ENCODE measurements around the gene ASCL5.

The ASCL5 gene

GRCh38 chr1:201134405-201134804 lies 7.4 kb upstream of the ASCL5 start:
- FAIRE-seq = no peak

GRCh38 chr1:201131398-201131797 lies 4.4 kb upstream of the ASCL5 start:
- no peak for FAIRE-seq

DNA sequence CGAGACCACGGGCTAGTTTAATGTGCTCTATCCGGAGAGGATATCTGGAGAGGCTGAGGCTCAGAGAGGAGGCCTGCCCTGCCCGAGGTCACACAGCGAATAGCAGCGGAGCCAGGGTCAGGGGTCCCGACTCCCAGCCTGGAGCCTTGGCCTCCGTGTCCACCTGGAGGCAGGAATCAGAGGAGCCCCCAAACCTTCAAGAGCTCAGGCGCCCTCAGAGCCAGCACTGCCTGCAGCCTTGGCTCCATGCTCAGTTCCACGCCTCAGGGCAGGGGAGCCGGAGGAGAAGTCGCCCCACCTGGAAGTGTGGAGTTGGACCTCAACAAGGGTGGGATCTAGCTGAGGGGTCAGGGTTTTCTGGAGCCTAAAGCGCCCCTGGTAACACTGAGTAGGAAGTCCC lies 2.0 kb upstream of the ASCL5 start:
- FAIRE-seq = no peak

GRCh38 chr1:201128476-201128875 lies 1.5 kb upstream of the ASCL5 start:
- no peak for FAIRE-seq

DNA sequence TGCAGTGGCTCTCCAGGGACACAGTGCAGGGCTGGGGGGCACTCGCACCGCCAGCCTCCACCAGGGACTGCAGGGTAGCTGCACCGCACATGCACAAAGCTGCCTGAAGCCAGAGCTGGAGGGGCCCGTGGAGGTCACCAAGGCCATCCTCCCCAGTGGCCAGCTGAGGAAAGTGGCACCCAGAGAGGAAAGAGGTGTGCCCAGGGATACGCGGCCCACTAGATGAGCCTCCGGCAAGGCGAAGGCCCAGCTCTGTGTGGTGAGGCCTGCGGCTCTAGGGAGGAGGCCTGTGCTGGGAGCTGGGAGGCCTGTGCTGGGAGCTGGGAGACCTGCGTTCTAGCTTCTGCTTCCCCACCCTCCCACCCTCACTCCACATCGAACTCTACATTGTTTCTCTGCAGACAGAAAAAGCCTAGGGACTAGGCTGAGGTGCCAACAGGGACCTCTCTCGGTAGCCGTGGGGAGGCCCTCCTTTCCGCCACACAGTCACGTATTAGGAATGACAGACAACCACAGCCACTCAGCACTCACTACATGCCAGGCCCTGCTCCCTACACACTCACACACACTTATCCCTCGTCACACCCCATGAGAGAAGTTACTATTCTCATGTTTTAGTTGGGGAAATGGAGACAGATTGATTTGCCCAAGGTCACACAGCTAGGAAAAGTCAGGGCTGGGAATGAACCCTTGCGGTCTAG lies 921 bp upstream of the ASCL5 start:
- FAIRE-seq = no peak

DNA sequence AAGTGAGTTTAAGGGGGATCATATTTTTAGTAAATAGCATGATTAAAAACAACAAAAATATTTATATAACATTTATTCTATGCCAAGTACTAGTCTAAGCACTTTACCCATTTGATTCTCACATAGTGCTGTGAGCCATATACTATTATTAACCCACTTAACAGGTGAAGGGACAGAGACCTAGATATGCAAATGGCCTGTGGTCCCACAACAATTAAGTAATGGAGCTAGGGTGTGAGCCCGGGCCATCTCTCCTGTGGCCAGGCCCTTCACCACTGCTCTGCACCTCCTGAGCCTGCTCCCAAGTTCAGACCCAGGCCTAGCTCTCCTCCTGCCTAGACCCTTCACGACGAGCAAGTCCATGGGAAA lies 537 bp downstream of the ASCL5 start:
- no peak for FAIRE-seq

- no peak for FAIRE-seq
These were observed 1.2 kb downstream of the ASCL5 start for GRCh38 chr1:201125800-201126199.

DNA sequence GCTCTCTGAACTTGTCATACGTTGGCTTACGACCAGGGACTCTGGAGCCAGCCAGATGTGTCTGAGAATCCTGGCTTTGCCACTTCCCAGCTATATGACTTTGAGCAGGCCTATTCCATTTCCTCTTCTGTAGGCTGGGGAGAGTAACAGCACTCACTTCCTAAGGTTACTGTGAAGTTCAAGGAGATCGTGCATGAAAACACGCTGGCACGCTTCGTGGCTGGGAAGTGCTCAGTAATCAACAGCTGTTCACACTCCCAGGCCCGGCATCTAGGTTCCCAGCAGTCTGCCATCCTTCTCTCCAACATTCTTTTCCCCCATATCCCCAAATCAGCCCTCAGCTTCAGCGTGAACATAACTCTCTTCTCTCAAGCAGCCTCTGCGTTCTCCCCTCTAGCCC lies 2.0 kb downstream of the ASCL5 start:
- no peak for FAIRE-seq

DNA sequence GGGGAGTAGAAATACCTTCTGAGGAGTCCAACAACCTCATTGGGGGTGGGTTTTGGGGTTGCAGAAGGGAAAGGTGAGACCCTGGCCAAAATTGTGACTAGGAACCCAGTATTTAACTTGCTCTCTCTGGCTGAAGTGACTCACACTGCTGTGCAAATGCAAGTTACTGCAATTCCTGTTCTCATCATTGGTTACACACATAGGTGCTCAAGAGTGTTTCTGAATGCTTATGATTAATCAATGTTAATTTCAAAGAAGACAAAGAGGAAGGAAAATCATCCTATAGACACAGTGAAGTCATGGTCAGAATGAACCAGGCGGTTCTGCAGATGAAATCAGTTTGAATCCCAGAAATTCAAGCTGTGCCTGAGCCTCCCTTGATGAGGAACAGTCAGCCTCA lies 3.1 kb downstream of the ASCL5 start:
- FAIRE-seq = no peak

GRCh38 chr1:201122321-201122957 lies 4.5 kb downstream of the ASCL5 start:
- FAIRE-seq = no peak

DNA sequence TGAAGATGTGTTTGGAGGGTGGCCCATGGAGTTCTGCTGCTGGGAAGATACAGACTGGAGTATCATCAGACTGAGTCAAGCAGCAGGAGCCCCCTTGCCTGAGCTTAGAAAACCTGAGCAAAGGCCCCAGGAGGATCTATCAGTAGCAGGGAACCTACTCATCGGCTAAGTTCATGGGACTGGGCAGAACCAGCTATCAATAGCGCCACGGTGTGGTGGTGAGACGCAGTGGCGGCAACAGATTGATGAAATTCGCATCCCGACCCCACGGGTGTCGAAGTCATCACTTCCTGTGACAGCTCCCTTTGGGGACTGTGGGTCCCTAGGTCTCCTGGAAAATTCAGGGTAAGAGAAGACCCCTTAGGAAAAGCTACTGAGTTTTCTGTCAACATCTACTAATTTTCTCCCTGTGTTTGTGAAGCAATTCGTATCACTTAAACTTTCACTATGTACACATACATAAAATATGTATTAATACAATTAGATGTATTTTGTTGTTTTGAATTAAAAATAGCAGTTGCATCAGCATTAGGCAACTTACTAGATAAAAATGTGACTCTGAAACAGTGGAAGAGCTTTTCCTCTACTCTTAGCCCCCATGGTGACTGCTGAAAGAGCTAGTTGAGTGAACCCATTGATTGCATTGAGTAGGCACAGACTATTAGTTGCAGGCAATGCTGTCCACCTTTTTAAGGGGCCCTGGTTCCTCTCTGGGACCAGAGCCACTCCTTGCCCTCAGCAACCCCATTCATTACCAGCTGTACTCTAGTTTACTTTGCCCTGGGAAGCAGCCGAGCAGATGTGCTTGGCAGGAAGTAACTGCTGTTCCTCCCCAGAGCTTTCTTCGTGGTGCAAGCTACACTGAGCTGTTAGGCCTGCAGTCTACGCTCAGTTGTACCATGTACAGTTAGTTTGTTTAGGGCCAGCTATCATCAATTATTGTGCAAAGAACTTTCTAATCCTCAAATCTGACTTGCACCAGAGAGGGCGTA lies 7.5 kb downstream of the ASCL5 start:
- FAIRE-seq = no peak

- no peak for FAIRE-seq
These were observed 10.9 kb downstream of the ASCL5 start for GRCh38 chr1:201116091-201116490.

DNA sequence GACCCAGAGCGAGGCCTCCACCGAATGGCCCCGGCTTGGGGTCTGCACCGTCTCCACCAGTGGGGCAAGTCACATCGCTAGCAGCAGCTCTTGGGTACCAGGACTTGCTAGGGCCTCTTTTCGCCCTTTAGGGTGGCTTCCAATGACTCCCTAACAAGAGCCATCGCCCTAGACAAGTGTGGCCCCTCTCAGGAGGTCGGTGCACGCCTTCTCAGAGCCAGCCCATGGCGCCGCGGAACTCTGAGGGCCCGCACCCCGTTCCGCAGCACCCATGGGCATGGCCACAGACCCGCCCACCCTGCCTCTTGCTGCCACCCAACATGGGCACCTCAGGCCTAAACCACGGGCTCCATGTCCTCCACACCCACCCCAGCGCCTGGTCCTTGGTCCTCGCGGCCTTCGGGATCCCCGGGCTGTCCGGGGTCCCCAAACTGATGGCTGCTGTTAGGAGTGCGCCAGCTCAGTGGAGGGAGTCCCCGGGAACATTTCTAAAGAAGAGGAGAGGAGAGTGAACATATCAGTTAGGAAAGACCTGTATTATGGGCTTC lies 11.5 kb downstream of the ASCL5 start:
- no peak for FAIRE-seq

DNA sequence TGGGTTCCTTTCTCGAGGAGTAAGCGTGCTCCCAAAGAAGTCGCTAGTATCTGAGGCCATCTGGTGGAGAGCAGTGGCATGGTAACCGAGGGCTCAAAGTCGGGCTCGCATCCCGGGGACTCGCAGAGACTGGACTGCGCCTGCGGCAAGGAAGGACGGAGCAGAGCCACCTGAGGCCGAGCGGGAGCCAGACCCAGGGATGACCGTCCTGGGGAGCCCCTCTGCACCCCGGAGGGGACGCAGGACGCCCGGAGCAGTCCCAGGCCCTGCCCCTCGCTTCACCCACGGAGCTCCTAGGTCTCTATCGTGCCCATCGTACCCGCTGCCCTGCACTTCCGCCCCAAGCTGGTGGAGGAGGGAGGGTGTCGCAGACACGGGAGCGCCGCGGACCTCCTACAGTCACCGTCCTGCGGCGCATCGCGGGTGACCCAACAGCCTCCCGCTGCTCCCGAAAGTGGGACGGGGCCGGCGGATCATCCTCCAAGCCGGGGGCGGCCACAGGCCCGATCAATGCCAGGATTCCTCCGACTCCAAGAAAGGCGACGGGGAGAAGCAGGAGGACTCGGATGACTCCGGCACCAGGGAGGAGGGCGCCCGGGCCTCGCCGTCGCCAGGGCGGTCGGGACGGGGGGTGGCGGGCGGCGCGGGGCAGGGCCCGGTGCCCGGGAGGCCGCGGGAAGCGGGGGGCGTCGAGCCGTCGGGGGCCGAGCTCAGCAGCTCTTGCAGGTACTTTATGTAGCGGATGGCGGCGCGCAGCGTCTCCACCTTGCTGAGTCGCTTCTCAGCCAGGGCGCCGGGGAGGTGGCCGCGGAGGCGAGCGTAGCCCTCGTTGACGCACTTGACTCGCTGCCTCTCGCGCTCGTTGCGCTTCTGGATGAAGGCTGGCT lies 12.5 kb downstream of the ASCL5 start:
- no peak for FAIRE-seq

DNA sequence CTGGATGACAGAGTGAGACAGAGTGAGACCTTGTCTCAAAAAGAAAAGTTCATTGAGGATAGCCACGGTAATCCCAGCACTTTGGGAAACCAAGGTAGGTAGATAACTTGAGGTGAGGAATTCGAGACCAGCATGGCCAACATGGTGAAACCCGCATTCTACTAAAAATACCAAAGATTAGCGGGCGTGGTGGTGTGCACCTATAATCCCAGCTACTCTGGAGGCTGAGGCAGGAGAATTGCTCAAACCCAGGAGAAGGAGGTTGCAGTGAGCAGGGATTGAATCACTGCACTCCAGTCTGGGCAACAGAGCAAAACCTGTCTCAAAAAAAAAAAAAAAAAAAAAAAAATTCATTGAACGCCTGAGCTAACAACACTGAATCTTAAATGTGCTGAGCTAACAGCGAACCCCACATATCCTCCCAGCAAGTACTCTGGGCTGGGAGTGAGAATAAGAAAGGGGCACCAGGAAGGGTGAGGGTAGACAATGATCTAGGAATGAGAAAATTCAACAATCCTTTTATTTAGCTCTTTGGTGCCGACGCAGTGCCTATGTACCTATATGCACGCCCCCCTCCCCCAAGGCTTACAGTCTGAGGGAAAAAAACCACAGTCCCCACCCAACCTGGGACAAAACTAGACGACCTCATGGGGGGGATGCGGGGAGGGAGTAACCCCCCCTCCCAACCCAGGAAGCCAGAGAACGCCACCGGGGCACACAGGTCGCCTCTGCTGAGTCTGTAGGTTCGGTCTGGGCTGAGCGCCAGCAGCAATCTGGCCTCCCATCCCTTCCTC lies 13.3 kb downstream of the ASCL5 start:
- FAIRE-seq = no peak

DNA sequence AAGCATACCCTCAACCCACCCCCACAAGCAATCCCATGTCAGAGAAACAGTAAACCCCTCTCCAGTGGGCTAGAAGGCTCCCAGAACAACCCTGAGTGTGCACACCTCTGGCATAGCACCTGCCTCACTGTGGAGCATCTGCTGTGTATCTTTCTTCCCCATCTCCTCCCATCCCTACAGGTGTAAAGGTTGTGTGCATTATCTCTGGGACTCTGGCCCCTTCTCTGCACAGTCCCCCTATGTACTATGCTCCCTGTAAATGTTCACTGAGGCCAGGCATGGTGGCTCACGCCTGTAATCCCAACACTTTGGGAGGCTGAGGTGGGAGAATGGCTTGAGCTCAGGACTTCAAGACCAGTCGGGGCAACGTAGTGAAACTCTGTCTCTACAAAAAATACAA lies 14.1 kb downstream of the ASCL5 start:
- no peak for FAIRE-seq

DNA sequence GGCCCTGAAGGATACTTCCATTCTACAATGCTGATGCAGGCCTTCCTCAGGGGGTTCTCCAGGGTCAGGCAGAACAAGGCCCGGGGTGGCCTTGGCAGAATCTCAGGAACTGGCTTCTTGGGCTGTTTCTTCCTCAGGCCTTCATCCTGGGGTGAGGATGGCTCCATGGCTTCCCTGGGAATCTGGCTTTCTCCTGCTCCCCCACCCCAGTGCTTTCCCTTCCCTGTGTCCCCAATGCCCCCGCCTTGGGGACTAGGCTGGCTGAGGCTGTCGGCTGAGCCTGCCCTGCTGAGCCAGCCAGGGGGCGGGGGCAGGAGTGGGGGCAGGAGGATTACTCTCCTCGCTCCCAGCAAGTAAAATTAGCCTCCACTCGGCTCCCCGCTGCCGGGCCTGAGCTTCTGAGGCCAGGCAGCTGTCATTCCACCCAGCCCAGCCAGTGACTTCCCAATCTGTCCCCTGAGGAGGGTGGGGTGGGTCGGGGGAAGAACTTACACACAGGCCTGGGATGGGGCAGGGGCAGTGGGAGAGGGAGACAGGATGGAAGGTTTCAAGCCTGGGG lies 14.7 kb downstream of the ASCL5 start, which contains the start of gene CACNA1S:
Gene CACNA1S, minus strand, starts transcription at position 254 of the 559 bp plus-strand sequence. Its CDS starts 87 bp downstream, at position 167.
- FAIRE-seq = no peak

DNA sequence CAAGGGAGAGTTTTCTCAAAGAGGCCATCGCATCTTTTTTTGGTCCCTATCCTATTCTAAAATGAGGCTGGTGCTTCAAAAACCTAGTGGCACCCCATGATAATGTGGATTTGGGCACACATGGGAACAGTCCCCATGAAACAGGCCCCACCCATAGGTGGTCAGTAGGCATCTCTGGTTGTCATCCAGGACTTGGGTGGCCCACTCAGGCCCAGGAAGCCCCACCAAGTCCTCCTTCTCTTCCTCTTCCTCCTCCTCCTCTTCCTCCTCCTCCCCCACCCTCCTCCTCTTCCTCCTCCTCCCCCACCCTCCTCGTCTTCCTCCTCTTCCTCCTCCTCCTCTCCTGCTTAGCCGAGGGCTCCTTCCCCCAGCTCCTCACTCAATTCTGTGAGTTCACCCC lies 15.3 kb downstream of the ASCL5 start:
- no peak for FAIRE-seq

DNA sequence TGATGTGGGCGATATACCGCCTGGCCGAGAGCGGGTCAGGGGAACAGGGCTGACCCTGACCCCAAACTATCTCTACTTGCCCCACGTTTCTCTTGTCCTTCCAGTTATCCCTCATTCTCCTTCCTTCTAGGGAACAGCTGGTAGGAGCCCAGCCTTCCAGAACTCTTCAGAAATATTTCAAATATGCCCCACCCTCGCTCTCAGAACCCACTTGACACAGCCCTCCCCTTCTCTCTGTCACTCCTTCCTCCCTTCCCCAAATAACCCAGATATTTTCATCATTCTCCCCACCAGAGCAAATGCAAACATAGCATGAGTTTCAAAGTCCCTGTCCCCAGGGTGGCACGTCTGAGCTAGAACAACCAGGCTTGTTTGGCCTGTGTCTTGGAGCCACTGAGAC lies 15.8 kb downstream of the ASCL5 start:
- FAIRE-seq = no peak

GRCh38 chr1:201110616-201111015 lies 16.4 kb downstream of the ASCL5 start:
- no peak for FAIRE-seq

GRCh38 chr1:201110138-201110537 lies 16.8 kb downstream of the ASCL5 start:
- FAIRE-seq = no peak

Measured in colon (tissue), 2 donors.